Ascending aorta (tissue), 2 donors: Measurements from ENCODE around the gene PDGFB. TPM values are rescaled to one million over a fixed set of nuclear protein-coding genes. Genes with fewer than 3 reads are reported as not detected.

Source experiments
- DNase-seq, 2 donors: peaks; one replicate each; pipeline ENCODE4 v3.0.0-alpha.2; 2019; ENCODE audit warnings: low spot score in 2 of 2
- H3K27ac ChIP-seq, 2 donors: fragments of 200-600 bp; sonication (generic); one replicate each; pipeline ENCODE4 v1.5.1; 2016 to 2017; ENCODE audit warnings: mild to moderate bottlenecking in 1 of 2
- H3K27me3 ChIP-seq: fragments of 200-600 bp; sonication (generic); one replicate; pipeline ENCODE4 v1.5.1; 2017
- H3K36me3 ChIP-seq, 2 donors: fragments of 200-600 bp; sonication (generic); one replicate each; pipeline ENCODE4 v1.5.1; 2016
- H3K4me1 ChIP-seq, 2 donors: fragments of 200-600 bp; sonication (generic); one replicate each; pipeline ENCODE4 v1.5.1; 2016 to 2017; ENCODE audit warnings: mild to moderate bottlenecking in 1 of 2
- H3K4me3 ChIP-seq, 2 donors: fragments of 200-600 bp; sonication (generic); one replicate each; pipeline ENCODE4 v1.5.1; 2016 to 2017; ENCODE audit warnings: mild to moderate bottlenecking in 1 of 2
- H3K9me3 ChIP-seq, 2 donors: fragments of 200-600 bp; sonication (generic); one replicate each; pipeline ENCODE4 v1.5.1; 2016
- CTCF ChIP-seq, 3 experiments: fragments of 200-600 bp in 2 of 3; fragments of 450-650 bp in 1 of 3; sonication (generic) in 2 of 3; IDR thresholded peaks; one replicate each; pipeline ENCODE4 v1.5.1; 2016 to 2019; ENCODE audit warnings: antibody characterized with exemption in 3 of 3, mild to moderate bottlenecking in 1 of 3, moderate library complexity in 1 of 3
- intact Hi-C: fragments of 100-400 bp; cut with DNase I; formaldehyde crosslinking; loops from one replicate; pipeline ENCODE4 v1.15.1; 2023
- total RNA-seq: library from RNA; depleted of rRNA; stranded (reverse); fragments of >200 nt; gene quantifications from one replicate; pipeline ENCODE4 v1.1.0, GENCODE V29; 2016

The PDGFB gene
- total RNA-seq, 1 donor from 2014 or later, result 8.9 TPM

- intact Hi-C loops, result no loop called here
Measured at GRCh38 chr22:39229075-39229474, 15.7 kb downstream of the PDGFB start.

GRCh38 chr22:39227542-39228272, 17.1 kb downstream of the PDGFB start:
- no peaks in the 10 kb centered on the region for H3K4me1 ChIP-seq
- no peak for TF ChIP-seq CTCF (IDR thresholded peaks at IDR 0.05)
- no peaks in the 10 kb centered on the region for H3K36me3 ChIP-seq
- no peak overlapping the region for H3K4me3 ChIP-seq
- H3K27ac ChIP-seq, result no peak overlapping the region
- no peaks in the 10 kb centered on the region for H3K9me3 ChIP-seq
- no peak for DNase-seq
- intact Hi-C loops, result no loop called here
- H3K27me3 ChIP-seq, result no peaks in the 10 kb centered on the region

More at GRCh38 chr22:39229075-39229474, 15.7 kb downstream of the PDGFB start:
- no peaks in the 10 kb centered on the region for H3K36me3 ChIP-seq
- H3K4me3 ChIP-seq, result no peak overlapping the region
- peaks cover 0 to 6% of the 10 kb centered on the region in 2 donors for H3K4me1 ChIP-seq
- no peak for TF ChIP-seq CTCF (IDR thresholded peaks at IDR 0.05)
- H3K27ac ChIP-seq, result no peak overlapping the region
- H3K27me3 ChIP-seq, result no peaks in the 10 kb centered on the region
- no peaks in the 10 kb centered on the region for H3K9me3 ChIP-seq
- no peak for DNase-seq

GRCh38 chr22:39226353-39226752, 18.4 kb downstream of the PDGFB start:
- no peaks in the 10 kb centered on the region for H3K4me1 ChIP-seq
- no peak overlapping the region for H3K4me3 ChIP-seq
- no peaks in the 10 kb centered on the region for H3K9me3 ChIP-seq
- TF ChIP-seq CTCF (IDR thresholded peaks at IDR 0.05), result no peak
- H3K27ac ChIP-seq, result no peak overlapping the region
- H3K27me3 ChIP-seq, result no peaks in the 10 kb centered on the region
- no peak for DNase-seq
- no peaks in the 10 kb centered on the region for H3K36me3 ChIP-seq
- intact Hi-C loops, result no loop called here

GRCh38 chr22:39225591-39225990, 19.2 kb downstream of the PDGFB start:
- no peaks in the 10 kb centered on the region for H3K36me3 ChIP-seq
- no peaks in the 10 kb centered on the region for H3K4me1 ChIP-seq
- no peak for TF ChIP-seq CTCF (IDR thresholded peaks at IDR 0.05)
- no peaks in the 10 kb centered on the region for H3K9me3 ChIP-seq
- H3K27me3 ChIP-seq, result no peaks in the 10 kb centered on the region
- no peak overlapping the region for H3K27ac ChIP-seq
- H3K4me3 ChIP-seq, result no peak overlapping the region
- no peak for DNase-seq
- intact Hi-C loops, result no loop called here

- Histone ChIP-seq H3K27me3 (no peaks in the 10 kb centered on the region), H3K9me3 (no peaks in the 10 kb centered on the region), H3K27ac (no peak overlapping the region), H3K36me3 (no peaks in the 10 kb centered on the region), H3K4me3 (no peak overlapping the region), H3K4me1 (no peaks in the 10 kb centered on the region)
- TF ChIP-seq CTCF (IDR thresholded peaks at IDR 0.05), result no peak
- DNase-seq, result no peak
- intact Hi-C loops, result no loop called here
Measured at GRCh38 chr22:39224550-39224949, 20.2 kb downstream of the PDGFB start.
